ENCODE data around the gene DOCK11. TPM values are rescaled to one million over a fixed set of nuclear protein-coding genes. Genes with fewer than 3 reads are reported as not detected.
"Not testable (repeated sequence)": the region's sequence is repeated elsewhere in the genome, so short reads cannot be mapped to it uniquely, and the experiment has no call there.

The DOCK11 gene
- total RNA-seq: 100 to 1,000 TPM in 1 of 4 donors, 10 to 100 TPM in 3; 62.1 to 156 (median 76.3) TPM

DNA sequence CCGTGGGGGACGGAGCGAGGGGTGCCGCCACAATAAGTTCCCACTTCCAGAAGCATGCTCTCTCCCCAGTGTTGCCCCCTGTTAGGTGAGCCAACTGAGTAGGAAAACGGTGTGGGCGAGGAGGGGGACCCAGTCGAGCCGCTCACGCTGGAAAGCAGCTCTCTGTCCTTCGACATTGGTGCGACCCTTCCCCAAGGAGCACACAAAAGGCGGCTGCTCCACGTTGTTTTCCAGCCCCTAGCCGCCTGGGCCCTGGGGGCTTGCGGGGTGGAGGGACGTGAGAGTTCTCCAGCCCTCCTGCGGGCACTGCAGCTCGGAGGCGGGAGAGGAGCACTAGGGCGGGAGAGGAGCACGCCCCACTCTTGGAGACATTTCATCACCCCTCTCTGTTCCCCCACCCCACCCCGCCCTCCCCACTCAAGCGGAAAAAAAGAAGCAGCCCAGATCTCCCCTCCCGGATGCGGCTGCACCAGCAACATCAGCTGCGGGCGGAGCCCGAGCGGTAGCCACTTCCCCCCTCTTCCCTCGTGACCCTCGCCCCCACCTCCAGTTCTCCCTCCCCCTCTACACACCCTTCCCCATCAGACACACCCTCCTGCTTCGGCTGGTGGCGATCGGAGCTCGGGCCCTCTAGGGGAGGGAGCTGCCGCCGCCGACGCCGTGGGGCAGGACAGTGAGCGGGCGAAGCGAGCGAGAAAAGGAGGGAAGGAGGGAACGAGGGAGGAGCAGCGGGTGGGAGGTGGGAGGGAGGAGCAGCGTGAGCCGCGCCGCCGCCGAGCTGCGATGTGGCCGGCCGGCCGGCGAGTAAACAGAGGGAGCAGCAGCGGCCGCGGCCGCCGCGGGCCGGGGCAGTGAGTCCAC lies at the start of gene DOCK11:
Gene DOCK11 (plus strand): TSS at position 755 of the 861 bp plus-strand sequence. CDS start 157 bp downstream, outside the sequence.
- TF ChIP-seq, protein P1, sequence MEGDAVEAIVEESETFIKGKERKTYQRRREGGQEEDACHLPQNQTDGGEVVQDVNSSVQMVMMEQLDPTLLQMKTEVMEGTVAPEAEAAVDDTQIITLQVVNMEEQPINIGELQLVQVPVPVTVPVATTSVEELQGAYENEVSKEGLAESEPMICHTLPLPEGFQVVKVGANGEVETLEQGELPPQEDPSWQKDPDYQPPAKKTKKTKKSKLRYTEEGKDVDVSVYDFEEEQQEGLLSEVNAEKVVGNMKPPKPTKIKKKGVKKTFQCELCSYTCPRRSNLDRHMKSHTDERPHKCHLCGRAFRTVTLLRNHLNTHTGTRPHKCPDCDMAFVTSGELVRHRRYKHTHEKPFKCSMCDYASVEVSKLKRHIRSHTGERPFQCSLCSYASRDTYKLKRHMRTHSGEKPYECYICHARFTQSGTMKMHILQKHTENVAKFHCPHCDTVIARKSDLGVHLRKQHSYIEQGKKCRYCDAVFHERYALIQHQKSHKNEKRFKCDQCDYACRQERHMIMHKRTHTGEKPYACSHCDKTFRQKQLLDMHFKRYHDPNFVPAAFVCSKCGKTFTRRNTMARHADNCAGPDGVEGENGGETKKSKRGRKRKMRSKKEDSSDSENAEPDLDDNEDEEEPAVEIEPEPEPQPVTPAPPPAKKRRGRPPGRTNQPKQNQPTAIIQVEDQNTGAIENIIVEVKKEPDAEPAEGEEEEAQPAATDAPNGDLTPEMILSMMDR (IDR thresholded peaks at IDR 0.05): no peak
- ATAC-seq (ENCODE audit: low FRiP score) (peak; percentile 94), DNase-seq (ENCODE audit: low spot score) (no peak)

DNA sequence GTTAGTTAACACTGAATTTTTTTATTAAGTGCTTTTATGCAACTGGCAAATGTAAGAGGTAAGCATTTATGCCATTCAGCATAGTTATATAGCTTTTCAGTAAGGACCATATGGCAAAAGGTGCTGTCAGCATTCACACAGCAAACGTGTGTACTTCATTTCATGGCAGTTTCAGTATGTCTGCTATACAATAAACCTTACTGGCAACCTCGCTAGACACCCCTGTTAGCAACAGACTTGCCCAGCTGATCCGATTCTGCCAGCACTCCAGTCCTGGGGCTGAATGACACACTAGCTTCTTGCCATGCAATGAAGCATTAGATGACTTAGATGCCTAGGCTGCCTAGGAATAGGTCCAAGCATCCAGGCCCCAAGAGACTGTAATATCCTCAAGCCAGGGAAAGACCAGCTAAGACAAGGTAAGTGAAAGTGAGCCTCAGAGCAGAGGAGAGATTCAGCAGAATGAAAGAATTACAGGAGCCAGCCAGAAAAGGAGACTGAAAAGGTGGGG lies 47.3 kb upstream of the DOCK11 start:
- ATAC-seq (ENCODE audit: low FRiP score): no peak

DNA sequence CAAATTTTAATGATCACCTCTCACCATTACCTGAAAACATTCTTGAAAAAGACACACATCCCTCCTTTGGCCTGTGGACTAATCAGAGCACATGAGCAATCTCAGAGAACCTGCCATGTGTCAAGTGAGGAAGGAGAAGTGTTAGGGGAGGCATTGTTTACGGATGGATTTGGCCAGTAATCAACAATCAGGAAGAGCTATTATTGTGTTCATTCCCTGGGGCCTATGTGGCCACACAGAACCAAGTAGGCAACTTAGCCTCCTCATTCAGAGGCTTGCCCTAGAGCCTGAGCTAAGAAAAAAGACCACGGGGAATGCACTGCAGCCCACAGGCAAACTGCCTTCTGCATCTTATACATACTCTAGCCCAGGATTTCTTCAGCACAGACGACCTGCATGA lies 40.6 kb upstream of the DOCK11 start:
- TF ChIP-seq, protein P1 (IDR thresholded peaks at IDR 0.05): no peak
- ATAC-seq (ENCODE audit: low FRiP score): no peak

More for the DNA sequence above, 47.3 kb upstream of the DOCK11 start:
- TF ChIP-seq, protein P1 (IDR thresholded peaks at IDR 0.05): no peak
- no peak for DNase-seq (ENCODE audit: low spot score)

DNA sequence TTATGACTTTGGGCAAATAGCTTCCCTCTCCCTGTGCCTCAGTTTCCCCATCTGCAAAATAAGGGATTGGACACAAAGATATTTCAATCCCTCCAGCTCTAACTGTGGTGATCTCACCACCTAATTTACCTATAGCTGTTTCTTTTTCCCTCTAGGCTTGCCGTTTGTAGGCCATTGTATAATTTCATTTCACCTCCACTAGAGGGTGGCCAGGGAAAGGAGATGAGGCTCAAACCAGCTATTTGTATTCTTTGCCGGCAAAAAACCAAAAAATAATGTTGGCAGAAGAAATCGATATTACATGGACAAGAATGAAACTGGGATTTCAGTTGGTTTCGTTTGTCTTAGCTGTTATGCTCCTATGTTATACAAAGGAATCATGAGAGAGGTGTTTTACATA lies 36.1 kb upstream of the DOCK11 start:
- DNase-seq (ENCODE audit: low spot score) (no peak), ATAC-seq (ENCODE audit: low FRiP score) (no peak)
- TF ChIP-seq, protein P1 (IDR thresholded peaks at IDR 0.05): peak in 1 of 3 donors; percentile 11

More for the DNA sequence above, 40.6 kb upstream of the DOCK11 start:
- DNase-seq (ENCODE audit: low spot score): no peak

DNA sequence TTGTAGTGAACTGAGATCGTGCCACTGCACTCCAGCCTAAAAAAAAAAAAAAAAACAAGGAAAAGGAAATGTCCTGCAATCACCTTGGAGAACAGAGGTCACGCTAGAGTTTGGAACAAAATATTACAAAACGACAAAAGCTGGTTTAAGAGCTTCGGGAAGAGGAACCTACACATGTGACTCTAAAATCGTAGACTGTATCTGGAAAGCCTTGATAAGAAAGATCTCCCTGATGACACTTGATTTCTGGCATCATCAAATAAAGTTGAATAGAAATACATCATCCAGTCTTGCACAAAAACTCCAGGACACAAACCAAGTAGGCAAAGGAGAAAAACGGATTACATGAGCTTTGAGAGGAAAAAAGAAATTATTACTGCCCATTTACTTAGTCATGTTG lies 31.1 kb upstream of the DOCK11 start:
- TF ChIP-seq, protein P1 (IDR thresholded peaks at IDR 0.05): no peak
- DNase-seq (ENCODE audit: low spot score) (no peak), ATAC-seq (ENCODE audit: low FRiP score) (no peak)

DNA sequence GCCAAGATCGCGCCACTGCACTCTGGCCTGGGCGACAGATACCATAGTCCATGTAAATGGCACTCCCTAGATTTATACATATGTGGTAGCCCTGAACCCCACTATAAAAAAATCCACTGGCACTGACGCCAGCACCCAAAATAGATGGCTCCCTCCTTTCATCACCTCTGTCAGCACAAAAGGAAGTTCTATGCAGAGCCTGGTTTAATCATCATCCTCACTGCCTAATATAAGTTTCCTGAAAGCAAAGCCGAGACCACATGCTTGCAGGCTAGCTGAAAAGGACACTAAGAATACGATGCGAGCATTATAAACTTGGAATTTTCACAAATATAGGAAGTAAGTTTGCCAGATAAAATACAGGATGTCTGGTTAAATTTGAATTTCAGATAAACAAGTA lies 27.5 kb upstream of the DOCK11 start:
- TF ChIP-seq, protein P1 (IDR thresholded peaks at IDR 0.05): no peak

DNA sequence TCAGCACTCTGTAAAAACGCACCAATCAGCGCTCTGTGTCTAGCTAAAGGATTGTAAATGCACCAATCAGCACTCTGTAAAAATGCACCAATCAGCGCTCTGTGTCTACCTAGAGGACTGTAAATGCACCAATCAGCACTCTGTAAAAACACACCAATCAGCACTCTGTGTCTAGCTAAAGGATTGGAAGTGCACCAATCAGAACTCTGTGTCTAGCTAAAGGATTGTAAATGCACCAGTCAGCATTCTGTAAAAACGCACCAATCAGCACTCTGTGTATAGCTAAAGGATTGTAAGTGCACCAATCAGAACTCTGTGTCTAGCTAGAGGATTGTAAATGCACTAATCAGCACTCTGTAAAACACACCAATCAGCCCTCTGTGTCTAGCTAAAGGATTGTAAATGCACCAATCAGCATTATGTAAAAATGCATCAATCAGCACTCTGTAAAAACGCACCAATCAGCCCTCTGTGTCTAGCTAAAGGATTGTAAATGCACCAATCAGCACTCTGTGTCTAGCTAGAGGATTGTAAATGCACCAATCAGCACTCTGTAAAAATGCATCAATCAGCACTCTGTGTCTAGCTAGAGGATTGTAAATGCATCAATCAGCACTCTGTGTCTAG lies 24.8 kb upstream of the DOCK11 start:
- ATAC-seq (ENCODE audit: low FRiP score); DNase-seq (ENCODE audit: low spot score): not testable (repeated sequence)

More for the DNA sequence above, 27.5 kb upstream of the DOCK11 start:
- ATAC-seq (ENCODE audit: low FRiP score) (no peak), DNase-seq (ENCODE audit: low spot score) (no peak)
